ENCODE measurements around the gene WDR59. TPM values are rescaled to one million over a fixed set of nuclear protein-coding genes. Genes with fewer than 3 reads are reported as not detected.

WDR59 gene
- total and polyA plus RNA-seq, 4 donors: 11.2 to 60.1 (median 32.0) TPM

DNA sequence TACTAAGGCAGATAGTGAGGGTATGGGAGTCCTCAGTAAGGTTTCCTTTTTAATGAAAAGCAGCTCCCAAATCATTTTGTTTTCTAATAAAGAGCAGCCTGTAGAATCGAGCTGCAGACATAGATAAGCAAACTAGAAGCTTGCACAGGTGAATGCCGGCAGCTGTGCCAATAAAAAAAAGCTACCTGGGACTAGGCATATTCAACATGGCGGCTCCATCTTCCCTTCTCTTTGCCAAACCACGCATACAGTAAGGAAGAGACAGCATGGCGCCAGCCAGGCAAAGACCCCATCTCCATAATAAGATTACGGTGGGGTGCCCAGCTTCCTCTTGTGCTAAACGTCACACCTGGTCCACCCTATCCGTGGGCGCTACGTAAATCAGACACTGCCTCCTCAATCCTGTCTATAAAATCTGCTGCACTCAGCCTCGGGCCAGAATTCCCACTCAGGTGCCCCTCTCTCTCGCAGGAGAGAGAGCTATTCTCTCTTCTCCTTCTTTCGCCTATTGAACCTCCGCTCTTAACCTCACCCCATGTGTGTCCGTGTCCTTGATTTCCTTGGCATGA lies 117.6 kb downstream of the WDR59 start:
- no peak overlapping the region for H3K9ac ChIP-seq (ENCODE audit: insufficient read depth in 1 of 2, low read length in 2 of 2)
- ATAC-seq (ENCODE audit: insufficient read depth, low FRiP score): no peak
- no peak overlapping the region for H3K27ac ChIP-seq (ENCODE audit: low read depth in 1 of 2, low read length in 1 of 2)
- WGBS, 2 donors: 83 to 85% methylated on average over 15 of the region's 15 CpGs
- TF ChIP-seq, protein P1, sequence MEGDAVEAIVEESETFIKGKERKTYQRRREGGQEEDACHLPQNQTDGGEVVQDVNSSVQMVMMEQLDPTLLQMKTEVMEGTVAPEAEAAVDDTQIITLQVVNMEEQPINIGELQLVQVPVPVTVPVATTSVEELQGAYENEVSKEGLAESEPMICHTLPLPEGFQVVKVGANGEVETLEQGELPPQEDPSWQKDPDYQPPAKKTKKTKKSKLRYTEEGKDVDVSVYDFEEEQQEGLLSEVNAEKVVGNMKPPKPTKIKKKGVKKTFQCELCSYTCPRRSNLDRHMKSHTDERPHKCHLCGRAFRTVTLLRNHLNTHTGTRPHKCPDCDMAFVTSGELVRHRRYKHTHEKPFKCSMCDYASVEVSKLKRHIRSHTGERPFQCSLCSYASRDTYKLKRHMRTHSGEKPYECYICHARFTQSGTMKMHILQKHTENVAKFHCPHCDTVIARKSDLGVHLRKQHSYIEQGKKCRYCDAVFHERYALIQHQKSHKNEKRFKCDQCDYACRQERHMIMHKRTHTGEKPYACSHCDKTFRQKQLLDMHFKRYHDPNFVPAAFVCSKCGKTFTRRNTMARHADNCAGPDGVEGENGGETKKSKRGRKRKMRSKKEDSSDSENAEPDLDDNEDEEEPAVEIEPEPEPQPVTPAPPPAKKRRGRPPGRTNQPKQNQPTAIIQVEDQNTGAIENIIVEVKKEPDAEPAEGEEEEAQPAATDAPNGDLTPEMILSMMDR (IDR thresholded peaks at IDR 0.05; ENCODE audit: control extremely low read depth, extremely low read depth): no peak
- H3K4me3 ChIP-seq: no peak overlapping the region
- H3K9me3 ChIP-seq (ENCODE audit: control insufficient read depth in 4 of 4, insufficient read depth in 3 of 4, low read length in 3 of 4): no peaks in the 10 kb centered on the region
- DNase-seq: no peak
- peaks cover 0 to 2% (median 0%) of the 10 kb centered on the region in 4 donors for H3K36me3 ChIP-seq (ENCODE audit: control insufficient read depth in 4 of 4, insufficient read depth in 4 of 4, low read length in 4 of 4)
- H3K27me3 ChIP-seq (ENCODE audit: control insufficient read depth in 3 of 3, insufficient read depth in 3 of 3, low read length in 2 of 3): no peaks in the 10 kb centered on the region
- H3K4me1 ChIP-seq (ENCODE audit: control insufficient read depth in 5 of 5, insufficient read depth in 5 of 5, low read length in 5 of 5): peaks cover 0 to 4% (median 0%) of the 10 kb centered on the region in 5 donors

DNA sequence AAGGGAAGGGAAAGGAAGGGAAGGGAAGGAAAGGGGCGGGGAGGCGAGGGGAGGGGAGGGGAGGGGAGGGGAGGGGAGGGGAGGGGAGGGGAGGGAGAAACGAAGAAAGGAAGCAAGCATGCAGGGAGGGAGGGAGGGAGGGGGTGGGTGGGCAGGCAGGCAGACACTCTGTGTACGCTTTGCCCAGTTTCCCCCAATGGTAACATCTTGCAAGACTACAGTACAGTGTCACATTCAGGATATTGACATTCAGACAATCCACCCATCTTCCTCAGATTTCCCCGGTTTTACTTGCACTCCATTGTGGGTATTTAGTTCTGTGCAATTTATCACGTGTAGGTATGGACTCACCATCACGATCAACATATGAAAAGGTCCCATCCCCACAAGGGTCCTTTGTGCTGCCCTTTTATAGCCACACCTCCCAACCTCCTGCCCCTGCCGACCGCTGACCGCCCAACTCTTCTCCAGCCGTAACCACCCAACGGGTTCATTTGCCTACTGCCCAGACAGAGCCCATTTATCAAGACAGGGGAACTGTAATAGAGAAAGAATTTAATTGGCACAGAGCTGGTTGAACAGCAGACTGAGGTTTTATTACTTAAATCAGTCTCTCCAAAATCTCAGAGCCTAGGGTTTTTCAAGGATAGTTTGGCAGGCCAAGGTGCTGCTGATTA lies 118.9 kb downstream of the WDR59 start:
- Histone ChIP-seq H3K9me3 (ENCODE audit: control insufficient read depth in 4 of 4, insufficient read depth in 3 of 4, low read length in 3 of 4) (no peaks in the 10 kb centered on the region), H3K36me3 (ENCODE audit: control insufficient read depth in 4 of 4, insufficient read depth in 4 of 4, low read length in 4 of 4) (no peaks in the 10 kb centered on the region), H3K4me1 (ENCODE audit: control insufficient read depth in 5 of 5, insufficient read depth in 5 of 5, low read length in 5 of 5) (peaks cover 0 to 4% (median 0%) of the 10 kb centered on the region in 5 donors), H3K4me3 (no peak overlapping the region), H3K9ac (ENCODE audit: insufficient read depth in 1 of 2, low read length in 2 of 2) (no peak overlapping the region), H3K27me3 (ENCODE audit: control insufficient read depth in 3 of 3, insufficient read depth in 3 of 3, low read length in 2 of 3) (no peaks in the 10 kb centered on the region), H3K27ac (ENCODE audit: low read depth in 1 of 2, low read length in 1 of 2) (no peak overlapping the region)
- ATAC-seq (ENCODE audit: insufficient read depth, low FRiP score) (peak; percentile 22), DNase-seq (peak in 1 of 3 donors; percentile 2)
- WGBS, 2 donors: 43 to 56% methylated on average over 9 of the region's 12 CpGs
- TF ChIP-seq, protein P1 (IDR thresholded peaks at IDR 0.05; ENCODE audit: control extremely low read depth, extremely low read depth): no peak

DNA sequence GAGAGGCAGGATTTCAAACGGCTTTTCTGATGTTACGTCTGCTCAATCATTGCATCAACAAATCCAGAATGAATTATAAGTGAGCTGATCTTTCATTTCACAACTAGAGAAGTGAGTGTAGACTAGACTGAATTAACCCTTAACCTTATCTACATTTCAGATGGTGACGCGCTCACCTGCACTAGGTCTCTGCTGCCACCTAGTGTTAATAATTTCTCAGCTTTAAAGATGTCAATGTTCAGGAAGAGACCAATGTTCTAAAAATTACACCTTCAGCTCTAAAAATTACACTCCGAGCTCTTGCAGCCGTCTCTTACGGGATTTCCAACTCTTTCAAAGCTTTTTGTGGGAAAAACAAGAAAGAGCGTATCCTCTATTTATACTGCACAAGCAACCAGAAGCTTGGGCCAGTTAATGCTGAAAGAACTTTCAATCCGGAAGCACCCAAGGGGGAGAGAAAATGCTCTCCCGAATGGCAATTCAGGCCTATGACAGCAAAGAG lies 122.1 kb downstream of the WDR59 start:
- Histone ChIP-seq H3K4me3 (no peak overlapping the region), H3K9ac (ENCODE audit: insufficient read depth in 1 of 2, low read length in 2 of 2) (no peak overlapping the region), H3K4me1 (ENCODE audit: control insufficient read depth in 5 of 5, insufficient read depth in 5 of 5, low read length in 5 of 5) (peaks cover 0 to 2% (median 0%) of the 10 kb centered on the region in 5 donors), H3K9me3 (ENCODE audit: control insufficient read depth in 4 of 4, insufficient read depth in 3 of 4, low read length in 3 of 4) (no peaks in the 10 kb centered on the region), H3K27me3 (ENCODE audit: control insufficient read depth in 3 of 3, insufficient read depth in 3 of 3, low read length in 2 of 3) (no peaks in the 10 kb centered on the region), H3K36me3 (ENCODE audit: control insufficient read depth in 4 of 4, insufficient read depth in 4 of 4, low read length in 4 of 4) (no peaks in the 10 kb centered on the region), H3K27ac (ENCODE audit: low read depth in 1 of 2, low read length in 1 of 2) (no peak overlapping the region)
- ATAC-seq (ENCODE audit: insufficient read depth, low FRiP score) (no peak), DNase-seq (peak in 2 of 3 donors; percentile 47 to 48)
- TF ChIP-seq, protein P1 (IDR thresholded peaks at IDR 0.05; ENCODE audit: control extremely low read depth, extremely low read depth): peak; percentile 43
- WGBS, 2 donors: 27 to 33% methylated on average over 10 of the region's 10 CpGs
